Measurements from ENCODE around the gene C11orf21. TPM values are rescaled to one million over a fixed set of nuclear protein-coding genes. Genes with fewer than 3 reads are reported as not detected.

The C11orf21 gene
- polyA plus RNA-seq, 3 donors: 0.67 to 1.1 (median 0.82) TPM

DNA sequence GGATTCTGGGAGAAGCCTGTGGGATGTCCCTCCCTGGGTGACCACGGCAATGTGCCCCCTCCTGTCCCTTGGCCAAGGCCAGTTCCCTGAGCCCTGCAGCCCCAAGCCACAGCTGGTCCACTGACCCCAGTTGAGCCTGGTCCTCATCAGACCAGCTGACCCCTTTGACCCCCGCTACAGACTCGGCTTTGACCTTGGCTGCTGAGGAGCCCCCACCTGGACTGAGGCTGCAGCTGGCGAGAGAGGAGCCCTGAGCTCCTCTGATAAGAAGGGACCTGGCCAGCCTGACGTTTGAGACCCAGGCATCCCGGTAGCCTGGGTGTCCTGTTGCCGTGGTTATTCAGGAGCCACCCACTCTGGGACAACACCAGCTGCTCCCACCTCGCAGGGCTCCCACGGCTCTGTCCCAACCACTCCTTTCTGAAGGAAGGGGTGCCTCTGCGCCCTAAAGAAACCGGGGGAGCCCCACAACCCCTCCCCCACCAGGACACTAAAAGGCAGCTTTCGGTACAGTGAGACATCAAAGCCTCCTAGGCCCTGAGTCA lies 34.3 kb downstream of the C11orf21 start:
- DNase-seq (ENCODE audit: extremely low read depth in 1 of 11, low read depth in 9 of 11, low spot score in 4 of 11): no peak

DNA sequence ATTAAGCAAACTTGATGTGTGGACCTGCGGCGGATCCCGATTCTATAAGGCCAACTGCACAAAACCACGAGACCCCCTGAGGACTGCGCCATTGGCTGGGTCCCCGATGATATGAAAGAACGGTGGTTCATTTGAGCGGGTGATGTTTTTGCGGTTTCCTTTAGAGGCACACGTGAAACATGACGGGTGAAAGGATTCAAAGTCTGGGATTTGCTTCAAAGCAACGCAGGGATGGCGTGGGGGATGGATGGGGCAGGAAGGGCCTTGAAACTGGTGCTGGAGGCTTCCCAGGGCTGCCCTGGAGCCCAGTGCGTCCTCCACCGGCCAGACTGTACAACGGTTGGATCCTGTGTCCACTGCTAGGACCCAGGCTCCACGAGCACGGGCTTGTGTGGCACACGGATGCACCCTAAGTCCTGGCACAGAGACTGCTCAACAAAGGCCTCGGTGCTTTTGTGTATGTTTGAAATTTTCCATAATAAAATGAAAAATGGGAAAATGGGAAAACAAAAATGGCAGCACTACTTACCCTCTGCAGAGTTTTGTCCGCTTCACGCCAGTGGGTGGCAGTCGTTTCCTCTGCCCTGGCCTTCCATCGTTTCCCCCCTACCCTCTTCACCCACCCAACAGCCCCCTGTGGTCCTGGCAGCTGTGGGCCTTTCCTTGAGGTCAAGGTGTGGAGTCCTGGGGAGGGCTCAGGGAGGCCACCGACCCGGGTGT lies 35.0 kb downstream of the C11orf21 start:
- no peak for DNase-seq (ENCODE audit: extremely low read depth in 1 of 11, low read depth in 9 of 11, low spot score in 4 of 11)

DNA sequence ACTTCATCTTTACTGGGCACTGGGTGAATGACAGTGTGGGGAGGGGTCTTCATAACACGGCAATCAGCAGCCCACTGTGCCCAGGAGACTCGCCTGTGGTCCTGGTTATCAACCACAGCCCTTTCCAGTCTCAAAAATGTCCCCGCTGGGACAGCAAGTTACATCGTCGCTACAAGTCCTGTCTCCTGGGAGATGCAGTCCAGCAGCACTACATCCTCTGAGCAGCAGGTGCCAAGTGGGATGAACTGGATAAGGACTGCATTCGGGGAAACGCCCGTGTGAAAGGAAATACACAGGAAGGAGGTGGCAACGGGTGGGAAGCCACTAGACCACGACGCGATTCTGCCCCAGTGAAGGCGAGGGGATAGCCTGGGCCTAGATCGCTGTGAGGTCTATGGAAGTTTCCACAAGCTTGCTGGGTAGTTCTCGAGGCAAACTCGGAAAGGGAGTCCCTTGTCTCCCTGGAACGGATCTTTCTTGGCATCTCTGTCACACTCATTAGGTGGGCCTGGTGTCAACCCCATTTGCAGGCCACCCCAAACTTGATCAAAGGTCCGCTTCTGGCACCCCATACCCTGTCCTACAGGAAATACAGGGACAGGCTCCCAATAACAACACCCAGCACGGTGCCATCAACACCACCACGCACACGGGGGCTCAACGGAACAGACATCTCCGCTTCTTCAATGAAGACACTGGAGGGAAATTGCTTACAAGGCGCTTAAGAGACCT lies 35.7 kb downstream of the C11orf21 start:
- no peak for DNase-seq (ENCODE audit: extremely low read depth in 1 of 11, low read depth in 9 of 11, low spot score in 4 of 11)

DNA sequence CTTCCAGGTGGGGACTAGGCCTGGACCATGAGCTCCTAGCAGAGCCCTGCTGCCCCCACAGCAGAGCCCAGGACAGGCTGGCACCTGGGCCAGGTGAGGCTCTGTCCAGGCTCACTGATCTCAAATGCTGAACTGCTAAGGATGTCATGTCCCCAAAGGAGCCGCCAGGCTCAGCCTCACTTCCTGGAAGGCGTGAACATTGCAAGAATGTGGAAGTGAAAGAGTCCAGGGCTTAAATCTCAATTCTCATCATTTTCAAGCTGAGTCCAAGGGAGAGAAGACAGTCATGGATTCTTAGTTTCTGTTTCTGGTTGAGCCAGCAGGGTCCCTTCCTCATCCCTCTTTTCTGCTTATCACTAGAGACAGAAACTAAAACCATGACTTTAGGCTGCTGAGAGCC lies 36.3 kb downstream of the C11orf21 start:
- no peak for DNase-seq (ENCODE audit: extremely low read depth in 1 of 11, low read depth in 9 of 11, low spot score in 4 of 11)

DNA sequence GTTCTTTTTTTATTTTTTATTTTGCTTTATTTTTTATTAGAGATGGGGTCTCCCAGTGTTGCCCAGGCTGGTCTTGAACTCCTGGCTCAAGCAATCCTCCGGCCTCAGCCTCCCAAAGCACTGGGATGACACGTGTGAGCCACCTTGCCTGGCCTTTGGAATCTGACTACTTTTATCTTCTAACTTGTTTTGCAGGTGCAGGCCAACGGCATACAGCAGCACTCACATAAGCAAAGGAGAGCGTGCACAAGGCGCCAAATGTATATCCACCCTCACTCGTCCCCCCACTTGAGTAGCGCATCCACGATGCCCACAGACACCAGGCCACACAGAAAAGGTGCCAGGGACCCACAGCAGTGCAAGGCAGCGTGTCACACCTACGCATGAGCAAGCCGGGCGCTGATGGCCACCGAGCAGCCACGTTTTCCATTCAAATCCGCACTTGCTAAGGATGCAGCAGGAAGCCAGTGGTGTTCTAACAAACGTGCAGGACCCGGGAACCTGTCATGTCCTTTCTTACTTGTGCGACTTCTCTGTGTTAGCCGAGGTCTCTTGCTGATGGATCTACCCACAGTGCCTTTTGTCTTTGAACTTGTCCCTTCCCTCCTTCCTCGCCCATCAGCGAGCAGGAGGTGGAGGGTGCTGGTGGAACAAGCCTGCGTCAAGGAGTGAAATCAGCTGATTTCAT lies 37.2 kb downstream of the C11orf21 start:
- no peak for DNase-seq (ENCODE audit: extremely low read depth in 1 of 11, low read depth in 9 of 11, low spot score in 4 of 11)

DNA sequence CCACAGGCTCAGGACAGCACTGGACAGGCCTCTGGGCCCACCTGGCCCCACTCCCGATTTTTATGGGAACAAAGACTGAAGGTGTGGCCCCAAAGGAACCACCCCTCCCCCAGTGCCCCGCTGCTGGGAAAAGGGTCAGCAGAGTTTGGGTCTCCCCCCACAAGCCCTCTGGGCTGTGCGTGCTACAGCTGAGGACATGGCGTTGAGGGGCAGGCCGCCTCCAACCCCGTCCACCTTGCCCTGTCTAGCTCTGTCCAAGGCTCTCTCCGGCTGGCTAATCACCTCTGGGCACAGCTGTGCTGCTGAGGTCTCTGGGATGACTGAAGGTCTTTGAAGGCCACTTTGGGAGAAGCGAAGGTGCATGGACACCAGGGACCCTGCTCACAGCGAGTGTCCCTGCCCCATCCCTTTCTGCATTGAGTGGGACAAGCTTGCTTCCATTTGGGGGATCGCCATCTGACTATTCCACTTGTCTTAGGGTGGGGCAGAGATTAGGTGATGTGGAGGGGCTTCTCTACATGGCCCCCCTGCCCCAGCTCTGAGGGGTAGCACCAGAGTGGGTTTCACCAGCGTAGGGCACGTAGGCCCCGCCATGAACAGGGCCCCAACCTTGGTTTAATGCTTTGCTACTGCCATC lies 37.9 kb downstream of the C11orf21 start:
- no peak for DNase-seq (ENCODE audit: extremely low read depth in 1 of 11, low read depth in 9 of 11, low spot score in 4 of 11)

DNA sequence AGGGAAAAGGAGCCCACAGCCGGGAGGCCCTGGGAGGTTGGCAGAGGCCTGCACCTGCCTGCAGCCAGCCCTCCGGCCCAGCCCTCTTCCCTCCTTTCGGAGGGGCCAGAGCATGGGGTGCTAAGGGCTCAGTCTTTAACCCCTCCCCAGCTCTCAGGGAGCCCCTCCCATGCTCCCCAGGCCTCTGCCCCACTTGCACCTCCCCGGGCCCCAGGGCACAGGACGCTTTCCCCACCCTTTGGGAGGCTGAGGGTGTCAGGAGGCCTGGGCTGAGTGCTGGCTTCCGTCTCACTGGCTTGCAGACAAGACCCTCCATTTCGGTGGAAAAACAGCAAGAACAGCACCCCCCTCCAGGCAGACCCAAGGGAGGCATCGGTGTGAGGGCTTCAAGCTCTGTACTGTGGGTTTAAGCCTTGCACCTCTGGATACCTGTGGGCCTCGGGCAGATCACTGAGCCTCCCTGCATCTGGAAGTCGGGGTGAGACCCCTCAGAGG lies 38.6 kb downstream of the C11orf21 start:
- DNase-seq (ENCODE audit: extremely low read depth in 1 of 11, low read depth in 9 of 11, low spot score in 4 of 11): no peak

DNA sequence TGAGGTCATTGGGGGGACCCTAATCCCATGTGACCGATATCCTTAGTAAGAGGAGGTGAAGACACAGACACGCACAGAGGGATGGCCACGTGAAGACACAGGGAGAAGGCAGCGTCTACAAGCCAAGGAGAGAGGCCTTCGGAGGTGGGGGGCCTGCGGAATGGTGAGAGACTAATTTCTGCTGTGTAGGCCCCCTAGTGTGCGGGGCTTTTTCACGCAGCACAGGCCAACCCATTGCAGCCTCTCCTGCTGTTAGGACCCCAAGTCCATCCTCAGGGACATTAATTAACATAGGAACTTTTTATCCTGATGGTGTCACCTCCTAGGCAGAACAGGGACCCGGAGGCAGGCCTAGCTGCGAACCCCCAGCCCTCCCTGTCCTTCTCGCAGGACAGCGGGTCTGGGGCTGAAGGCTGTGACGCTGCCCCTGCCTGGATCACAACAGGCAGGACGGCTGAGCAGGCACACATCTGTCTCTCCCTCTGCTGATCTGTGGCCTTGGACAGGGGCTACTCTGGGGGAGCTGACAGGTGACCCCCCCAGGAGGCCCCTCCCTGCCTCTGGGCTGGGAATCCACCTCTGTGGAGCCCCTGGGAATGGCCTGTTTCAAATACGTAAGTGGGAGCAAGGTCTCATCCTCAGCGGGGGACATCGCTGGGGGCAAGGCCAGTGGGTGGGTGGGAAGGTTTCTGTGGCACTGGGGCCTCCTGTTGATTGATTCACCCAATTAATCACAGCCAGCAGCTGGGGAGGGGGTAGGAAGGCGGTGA lies 39.2 kb downstream of the C11orf21 start:
- DNase-seq (ENCODE audit: extremely low read depth in 1 of 11, low read depth in 9 of 11, low spot score in 4 of 11): no peak

DNA sequence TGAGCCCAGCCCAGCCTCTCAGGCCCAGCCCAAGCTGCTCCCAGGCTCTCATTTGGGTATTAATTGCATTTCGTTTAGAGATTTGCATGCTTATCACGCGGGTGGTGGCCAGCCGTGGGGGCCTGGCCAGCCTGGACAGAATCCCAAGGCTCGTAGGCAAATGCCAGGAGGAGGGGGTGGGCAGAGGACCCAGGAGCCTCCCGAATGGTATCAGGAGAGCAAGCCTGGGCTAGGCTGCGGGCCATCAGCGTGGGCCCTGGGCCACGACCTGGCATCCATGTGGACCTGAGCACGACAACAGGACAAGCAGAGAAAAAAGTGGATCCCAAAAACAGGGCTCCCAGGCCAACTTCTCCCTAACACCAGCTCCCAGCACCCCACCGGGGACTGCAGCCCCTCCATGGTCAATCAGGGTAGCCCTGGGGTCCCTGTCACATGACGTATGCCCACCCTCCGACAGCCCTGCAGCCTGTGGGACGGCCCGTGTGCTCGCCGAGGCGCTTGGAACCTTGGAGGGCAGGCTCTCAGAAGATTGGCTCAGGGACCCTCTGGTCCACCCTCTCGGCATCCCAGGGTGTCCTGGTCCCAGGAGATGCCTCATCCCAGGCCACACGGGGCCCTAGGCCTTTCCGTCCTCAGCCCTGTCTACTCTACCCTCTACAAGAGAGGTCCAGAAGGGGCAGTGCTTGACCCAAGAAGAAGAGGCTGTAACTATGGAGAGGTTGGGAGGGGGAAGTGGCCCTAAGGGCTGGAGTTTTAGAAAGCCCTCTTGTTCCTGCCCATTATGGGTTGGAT lies 40.1 kb downstream of the C11orf21 start:
- DNase-seq (ENCODE audit: extremely low read depth in 1 of 11, low read depth in 9 of 11, low spot score in 4 of 11): no peak

DNA sequence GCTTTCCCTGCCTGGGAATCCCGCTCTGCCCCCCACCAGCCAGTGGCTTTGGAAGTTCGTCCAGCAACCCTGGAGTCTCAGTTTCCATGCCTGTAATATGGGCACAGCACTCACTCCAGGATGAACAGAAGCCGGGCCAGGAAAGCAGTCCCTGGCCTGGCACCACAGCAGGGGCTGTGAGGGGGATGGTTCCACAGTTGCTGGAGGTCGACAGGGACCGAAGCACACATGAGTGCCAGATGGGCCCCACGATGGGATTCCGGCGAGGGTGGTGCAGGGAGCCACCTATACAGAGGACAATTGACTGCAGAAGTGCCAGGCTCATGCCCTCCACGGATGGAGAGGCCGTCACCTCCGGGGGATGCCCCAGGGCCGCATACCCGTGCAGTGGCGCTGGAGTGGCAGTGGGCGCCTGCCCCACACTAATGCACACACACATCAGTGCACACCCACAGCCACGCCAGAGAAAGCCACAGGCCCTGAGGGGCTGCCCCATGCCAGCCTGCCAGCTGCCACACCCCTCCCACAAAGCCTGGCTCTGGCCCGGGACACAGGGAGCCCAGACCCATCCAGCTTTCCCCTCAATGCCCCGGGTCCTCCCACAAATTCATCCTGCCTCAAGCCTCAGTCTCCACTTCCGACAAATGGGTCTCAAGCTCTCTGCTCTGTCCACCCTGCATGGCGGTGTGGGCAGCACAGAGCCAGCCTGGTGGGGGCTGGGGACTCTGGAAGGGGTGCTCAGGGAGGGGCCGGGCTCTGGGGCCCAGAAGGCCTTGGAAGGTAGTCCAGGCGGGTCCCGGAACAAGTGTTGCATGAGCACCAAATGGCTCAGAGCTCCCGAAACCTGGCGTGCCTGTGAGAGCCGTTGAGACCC lies 41.0 kb downstream of the C11orf21 start:
- no peak for DNase-seq (ENCODE audit: extremely low read depth in 1 of 11, low read depth in 9 of 11, low spot score in 4 of 11)

DNA sequence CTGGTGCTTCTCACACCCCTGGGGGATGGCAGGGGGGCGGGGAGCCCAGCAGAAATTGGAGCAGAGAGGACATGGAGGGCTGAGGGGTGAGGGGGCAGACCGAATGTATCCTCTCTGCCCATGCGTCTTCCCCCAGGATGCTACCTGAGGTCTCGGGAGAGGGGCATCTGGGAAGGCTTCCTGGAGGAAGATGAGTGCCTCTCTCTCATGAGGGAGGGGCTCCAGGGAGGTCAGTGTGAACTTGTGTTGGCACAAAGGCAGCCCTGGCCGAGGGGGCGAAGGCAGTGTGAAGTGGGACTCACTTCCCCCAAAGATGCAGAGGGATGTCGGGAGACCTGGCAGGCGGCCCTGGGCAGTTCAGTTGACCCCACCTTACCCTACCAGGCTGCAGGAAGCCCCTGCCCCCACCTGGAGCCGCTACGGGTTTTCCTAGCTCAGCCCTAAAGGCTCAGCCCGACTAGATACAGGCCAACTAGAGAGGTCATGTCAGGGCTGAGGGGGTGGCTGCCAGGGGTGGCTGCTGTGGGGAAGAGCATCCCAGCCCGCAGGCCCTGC lies 41.7 kb downstream of the C11orf21 start:
- no peak for DNase-seq (ENCODE audit: extremely low read depth in 1 of 11, low read depth in 9 of 11, low spot score in 4 of 11)

DNA sequence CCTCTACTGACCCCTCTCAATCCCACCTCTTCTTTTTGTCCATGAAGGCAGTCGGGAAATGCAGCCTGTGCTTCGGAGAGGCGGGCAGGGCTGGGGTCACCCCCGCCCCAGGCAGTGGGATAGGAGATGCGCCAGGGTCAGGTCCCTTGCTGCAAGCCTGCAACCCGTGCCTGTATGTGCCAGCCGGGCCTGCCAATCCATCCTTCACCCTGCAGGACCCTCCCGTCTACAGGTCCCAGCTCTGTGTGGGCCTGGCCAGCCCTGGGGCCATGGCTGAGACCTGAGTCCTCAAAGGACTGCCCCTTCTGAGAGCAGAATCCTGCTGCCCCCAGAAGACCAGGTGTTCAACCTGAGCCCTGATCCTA lies 42.3 kb downstream of the C11orf21 start:
- DNase-seq (ENCODE audit: extremely low read depth in 1 of 11, low read depth in 9 of 11, low spot score in 4 of 11): no peak

DNA sequence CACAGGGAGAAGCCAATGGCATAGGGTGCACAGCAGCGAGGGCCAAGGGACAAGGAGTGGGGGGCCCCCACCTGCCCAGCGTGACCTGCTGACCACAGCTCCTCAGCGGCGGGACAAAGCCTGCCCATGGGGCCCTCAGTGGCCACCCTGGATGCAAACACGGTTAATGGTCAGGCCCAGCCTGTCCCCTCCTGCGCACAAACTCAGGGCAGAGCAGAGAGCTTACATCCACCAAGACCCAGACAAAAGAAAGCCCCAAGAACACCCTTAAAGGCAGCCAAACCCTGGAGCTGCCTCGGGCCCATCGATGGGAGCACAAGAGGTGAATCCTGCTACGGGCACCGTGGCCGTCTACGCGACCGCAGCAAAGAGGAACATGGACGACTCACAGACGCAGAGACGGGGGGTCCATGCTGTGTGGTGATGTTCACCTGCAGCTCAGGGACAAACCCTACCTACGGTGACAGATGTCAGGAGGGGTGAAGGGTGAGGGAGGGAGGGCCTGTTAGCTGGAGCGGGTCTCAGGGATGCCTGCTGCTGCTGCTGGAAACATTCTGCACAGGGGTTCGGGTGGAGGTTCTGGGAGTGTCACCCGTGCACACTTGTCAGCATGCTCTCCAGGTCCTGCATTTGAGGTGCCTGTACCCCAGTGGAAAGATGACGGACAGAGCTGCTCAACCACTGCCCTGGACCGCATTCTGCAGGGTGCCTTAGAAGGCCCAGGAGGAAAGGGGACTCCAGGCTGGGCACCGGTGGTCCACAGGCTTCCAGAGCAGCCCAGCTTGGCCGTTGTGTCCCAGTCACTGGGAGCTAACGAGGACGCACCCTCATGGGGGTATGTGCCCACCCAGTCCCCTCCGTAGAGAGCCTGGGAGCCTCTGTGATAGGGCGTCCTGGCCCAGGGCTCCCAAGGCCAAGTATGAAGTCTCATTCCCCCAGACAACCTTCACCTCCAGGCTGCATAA lies 42.9 kb downstream of the C11orf21 start:
- no peak for DNase-seq (ENCODE audit: extremely low read depth in 1 of 11, low read depth in 9 of 11, low spot score in 4 of 11)

DNA sequence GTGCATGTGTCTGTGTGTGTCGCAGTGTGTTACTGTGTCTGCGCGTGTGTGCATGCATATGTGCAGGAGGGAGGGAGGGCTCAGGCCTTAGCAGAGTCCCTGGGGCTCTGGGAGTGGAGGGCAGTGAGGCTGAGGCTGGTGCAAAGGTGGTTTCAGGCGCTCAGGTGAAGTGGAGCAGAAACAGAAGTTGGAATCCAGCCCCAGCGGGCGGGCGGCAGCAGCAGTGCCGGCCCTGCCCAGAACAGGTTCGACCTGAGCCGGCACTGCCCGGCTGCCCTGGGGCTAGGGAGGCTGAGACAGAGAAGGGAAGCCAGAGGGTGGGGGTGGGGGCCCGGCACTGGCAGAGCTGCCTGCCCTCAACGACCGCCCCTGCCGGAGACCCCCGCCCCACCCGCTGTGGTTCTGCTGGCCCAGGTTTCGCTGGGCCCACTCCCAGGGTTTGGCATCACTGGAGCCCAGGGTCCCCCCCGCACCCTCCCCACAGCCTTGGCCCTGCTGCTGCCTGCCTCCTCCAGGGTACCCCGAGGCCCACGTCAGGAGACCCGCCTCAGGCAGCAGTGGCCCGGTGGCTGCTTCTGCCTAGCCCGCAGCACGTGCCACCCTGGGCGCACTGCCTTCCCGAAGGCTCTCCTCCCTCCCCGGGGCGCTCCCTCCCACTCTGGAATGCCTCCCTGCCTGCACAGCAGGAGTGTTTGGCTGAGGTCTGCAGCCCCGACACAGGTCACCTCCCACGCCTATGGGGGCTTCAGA lies 44.6 kb downstream of the C11orf21 start:
- DNase-seq (ENCODE audit: extremely low read depth in 1 of 11, low read depth in 9 of 11, low spot score in 4 of 11): peak in 2 of 11 donors; percentile 63 to 68

Measured in renal cortex interstitium (tissue), 11 donors.